ENCODE measurements around the gene SLC25A1.

SLC25A1 gene

DNA sequence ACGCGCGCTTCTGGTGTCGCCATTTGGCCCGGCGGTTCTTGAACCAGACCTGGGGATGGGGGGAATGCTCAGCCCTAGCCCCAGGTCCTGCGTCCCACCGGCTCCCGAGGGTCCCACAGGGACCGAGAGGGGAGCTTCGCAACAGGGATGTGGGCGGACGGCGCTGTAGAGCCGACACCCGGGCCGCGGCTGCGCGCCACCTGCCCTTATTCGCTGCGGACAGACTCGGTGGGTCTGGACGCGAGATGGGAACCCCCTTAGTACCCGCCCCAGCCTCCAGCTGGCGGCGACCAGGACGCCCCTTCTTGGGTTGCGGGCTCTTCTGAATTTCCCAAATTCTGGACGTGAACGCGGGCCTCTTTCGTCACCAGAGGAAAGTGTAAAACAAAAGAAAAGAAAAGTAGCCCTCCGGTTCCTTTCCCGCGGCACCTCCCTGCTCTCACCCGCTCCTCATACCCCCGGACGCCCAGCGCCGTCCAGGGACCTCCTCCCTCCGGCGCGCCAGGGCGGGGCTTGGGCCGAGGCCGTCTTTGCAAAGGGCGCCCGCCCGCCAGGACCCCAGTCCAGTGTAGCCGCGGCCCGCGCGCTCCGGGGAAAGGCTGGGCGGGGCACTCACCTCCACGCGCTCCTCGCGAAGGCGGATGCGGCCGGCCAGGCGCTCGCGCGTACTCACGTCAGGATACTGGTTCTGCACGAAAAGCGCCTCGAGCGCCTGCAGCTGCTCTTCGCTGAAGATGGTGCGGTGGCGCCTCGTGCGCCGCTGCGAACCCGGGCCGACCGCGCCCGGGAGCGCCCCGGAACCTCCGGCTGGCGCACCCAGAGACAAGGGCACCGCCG lies 29.3 kb downstream of the SLC25A1 start:
- Histone ChIP-seq H3K9me3 (ENCODE audit: control insufficient read depth in 1 of 2, low read length in 2 of 2) (no peaks in the 10 kb centered on the region), H3K4me1 (ENCODE audit: control insufficient read depth in 1 of 2, insufficient read depth in 2 of 2, low read length in 2 of 2) (no peaks in the 10 kb centered on the region), H3K9ac (ENCODE audit: low read depth in 1 of 2, low read length in 2 of 2) (no peak overlapping the region), H3K27ac (ENCODE audit: low read depth, low read length) (no peak overlapping the region), H3K4me3 (ENCODE audit: low read depth in 1 of 2, low read length in 2 of 2) (no peak overlapping the region), H3K27me3 (ENCODE audit: control insufficient read depth in 1 of 2, insufficient read depth in 2 of 2, low read length in 2 of 2) (peaks cover 47 to 50% of the 10 kb centered on the region in 2 donors), H3K36me3 (ENCODE audit: control insufficient read depth in 1 of 2, insufficient read depth in 2 of 2, low read length in 2 of 2) (no peaks in the 10 kb centered on the region)

DNA sequence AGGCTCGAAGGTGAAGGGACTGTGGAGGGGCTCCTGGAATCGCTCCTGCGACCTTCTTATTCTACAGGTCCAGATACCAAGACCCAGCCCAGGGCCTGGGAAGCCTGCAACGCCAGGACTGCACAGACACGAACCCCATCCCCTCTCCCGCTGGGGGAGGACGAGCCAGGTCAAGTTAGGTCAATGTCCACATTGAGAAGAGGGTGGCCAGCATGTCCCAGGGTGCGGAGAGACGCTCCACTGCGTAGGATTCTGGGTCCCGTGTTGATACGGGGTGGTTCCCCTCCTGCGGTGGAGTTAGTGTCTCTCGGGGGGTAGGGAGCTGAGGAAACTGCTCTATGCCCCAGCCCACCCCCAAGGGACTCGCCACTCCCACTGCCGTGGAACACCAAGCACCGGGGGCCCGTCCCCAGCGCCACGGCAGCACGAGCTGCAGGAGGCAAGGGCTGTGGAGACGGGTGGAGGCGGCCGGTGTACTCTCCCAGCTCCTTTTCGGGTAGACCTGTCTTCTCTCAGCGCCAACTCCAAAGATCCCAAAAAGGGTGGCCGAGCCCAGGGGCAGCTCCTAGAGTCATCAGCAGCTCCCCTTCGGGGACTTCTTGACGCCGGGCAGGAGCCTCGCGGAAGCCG lies 30.0 kb downstream of the SLC25A1 start:
- peaks cover 0 to 7% of the 10 kb centered on the region in 2 donors for H3K4me1 ChIP-seq (ENCODE audit: control insufficient read depth in 1 of 2, insufficient read depth in 2 of 2, low read length in 2 of 2)
- peaks cover 43 to 48% of the 10 kb centered on the region in 2 donors for H3K27me3 ChIP-seq (ENCODE audit: control insufficient read depth in 1 of 2, insufficient read depth in 2 of 2, low read length in 2 of 2)
- no peak overlapping the region for H3K27ac ChIP-seq (ENCODE audit: low read depth, low read length)
- no peaks in the 10 kb centered on the region for H3K36me3 ChIP-seq (ENCODE audit: control insufficient read depth in 1 of 2, insufficient read depth in 2 of 2, low read length in 2 of 2)
- no peak overlapping the region for H3K9ac ChIP-seq (ENCODE audit: low read depth in 1 of 2, low read length in 2 of 2)
- no peaks in the 10 kb centered on the region for H3K9me3 ChIP-seq (ENCODE audit: control insufficient read depth in 1 of 2, low read length in 2 of 2)
- no peak overlapping the region for H3K4me3 ChIP-seq (ENCODE audit: low read depth in 1 of 2, low read length in 2 of 2)

DNA sequence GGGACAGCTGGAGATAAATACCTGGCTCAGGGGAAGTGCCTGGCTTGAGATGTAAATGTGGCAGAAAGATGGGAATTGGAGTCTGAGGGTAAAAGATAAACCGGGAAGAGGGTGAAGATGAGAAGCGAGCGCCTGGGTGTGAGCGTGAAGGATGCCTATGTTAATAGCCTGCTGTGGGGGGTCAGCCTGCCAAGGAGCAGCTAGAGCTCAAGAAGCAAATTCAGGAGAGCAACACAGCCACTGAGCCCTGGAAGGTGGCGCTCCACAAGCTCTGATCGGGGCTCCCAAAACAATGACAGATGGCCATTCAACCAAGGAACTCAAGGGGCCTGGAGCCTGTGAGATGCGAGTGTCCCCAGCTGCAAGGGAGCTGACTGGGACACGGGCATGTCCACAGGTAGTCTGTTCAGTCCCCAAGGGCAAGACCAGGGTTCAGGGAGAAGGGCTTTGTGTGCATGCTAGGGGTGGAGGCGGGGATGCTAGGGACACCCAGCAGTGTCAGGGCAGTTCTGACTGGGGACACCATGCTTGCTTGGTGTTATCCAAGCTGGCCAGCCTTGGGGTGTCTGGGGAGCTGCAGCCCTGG lies 31.2 kb downstream of the SLC25A1 start:
- Histone ChIP-seq H3K9ac (ENCODE audit: low read depth in 1 of 2, low read length in 2 of 2) (no peak overlapping the region), H3K36me3 (ENCODE audit: control insufficient read depth in 1 of 2, insufficient read depth in 2 of 2, low read length in 2 of 2) (peaks cover 3 to 5% of the 10 kb centered on the region in 2 donors), H3K27ac (ENCODE audit: low read depth, low read length) (no peak overlapping the region), H3K4me3 (ENCODE audit: low read depth in 1 of 2, low read length in 2 of 2) (no peak overlapping the region), H3K27me3 (ENCODE audit: control insufficient read depth in 1 of 2, insufficient read depth in 2 of 2, low read length in 2 of 2) (peaks cover 38 to 42% of the 10 kb centered on the region in 2 donors), H3K9me3 (ENCODE audit: control insufficient read depth in 1 of 2, low read length in 2 of 2) (no peaks in the 10 kb centered on the region), H3K4me1 (ENCODE audit: control insufficient read depth in 1 of 2, insufficient read depth in 2 of 2, low read length in 2 of 2) (peaks cover 3 to 12% of the 10 kb centered on the region in 2 donors)

DNA sequence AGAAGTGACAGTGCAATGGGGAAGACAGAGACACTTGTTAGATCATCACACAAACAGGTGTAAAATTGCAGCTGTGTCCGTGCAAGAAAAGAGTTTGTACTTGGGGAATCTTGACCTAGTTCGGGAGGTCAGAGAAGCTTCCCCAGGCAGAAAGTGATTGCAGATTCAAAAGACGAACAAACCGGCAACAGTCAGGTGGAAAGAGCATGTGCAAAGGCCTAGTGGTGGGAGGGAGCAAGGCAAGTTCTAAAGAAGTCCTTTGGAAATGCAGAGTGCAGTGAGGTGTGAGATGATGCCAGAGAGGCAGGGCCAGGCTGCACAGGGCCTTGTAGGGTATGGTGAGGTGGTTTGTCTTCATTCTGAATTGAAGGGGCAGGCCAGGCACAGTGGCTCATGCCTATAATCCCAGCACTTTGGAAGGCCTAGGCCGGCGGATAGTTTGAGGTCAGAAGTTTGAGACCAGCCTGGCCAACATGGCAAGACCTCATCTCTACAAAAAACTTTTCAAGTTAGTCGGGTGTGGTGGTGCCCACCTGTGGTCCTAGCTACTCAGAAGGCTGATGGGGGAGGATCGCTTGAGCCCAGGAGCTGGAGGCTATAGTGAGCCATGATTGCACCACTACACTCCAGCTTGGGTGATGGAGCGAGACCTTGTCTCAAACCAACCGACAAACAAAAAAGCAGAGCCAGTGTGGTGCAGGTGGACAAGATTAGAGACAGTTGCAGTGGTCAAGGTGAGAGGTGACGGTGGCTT lies 32.1 kb downstream of the SLC25A1 start:
- Histone ChIP-seq H3K9me3 (ENCODE audit: control insufficient read depth in 1 of 2, low read length in 2 of 2) (no peaks in the 10 kb centered on the region), H3K4me3 (ENCODE audit: low read depth in 1 of 2, low read length in 2 of 2) (no peak overlapping the region), H3K4me1 (ENCODE audit: control insufficient read depth in 1 of 2, insufficient read depth in 2 of 2, low read length in 2 of 2) (peaks cover 3 to 12% of the 10 kb centered on the region in 2 donors), H3K36me3 (ENCODE audit: control insufficient read depth in 1 of 2, insufficient read depth in 2 of 2, low read length in 2 of 2) (peaks cover 7 to 13% of the 10 kb centered on the region in 2 donors), H3K27me3 (ENCODE audit: control insufficient read depth in 1 of 2, insufficient read depth in 2 of 2, low read length in 2 of 2) (peaks cover 31 to 35% of the 10 kb centered on the region in 2 donors), H3K9ac (ENCODE audit: low read depth in 1 of 2, low read length in 2 of 2) (no peak overlapping the region), H3K27ac (ENCODE audit: low read depth, low read length) (no peak overlapping the region)

DNA sequence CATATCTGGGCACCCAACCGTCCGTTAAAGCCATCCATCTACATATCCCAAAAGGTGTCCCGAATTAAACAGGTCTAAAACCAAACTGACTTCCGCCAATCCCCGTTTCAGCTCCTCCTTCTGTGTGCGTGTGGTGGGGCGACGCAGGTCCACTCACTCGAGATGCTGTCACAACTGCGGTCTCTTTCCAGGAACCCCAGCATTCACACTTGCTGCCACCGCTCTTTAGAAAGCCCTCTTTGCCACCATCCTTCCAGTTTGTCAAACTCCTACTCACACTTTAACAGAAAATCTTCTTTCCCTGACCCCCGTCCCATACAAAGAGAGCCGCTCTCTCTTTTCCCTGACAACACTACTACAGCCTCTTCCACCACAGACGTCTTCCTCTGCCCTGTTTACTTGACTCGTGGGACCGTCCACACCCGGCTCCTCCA lies 34.6 kb downstream of the SLC25A1 start:
- H3K4me3 ChIP-seq (ENCODE audit: low read depth in 1 of 2, low read length in 2 of 2): peak overlapping the region; percentile 90 to 99
- H3K9ac ChIP-seq (ENCODE audit: low read depth in 1 of 2, low read length in 2 of 2): peak overlapping the region; percentile 78 to 88
- peaks cover 3 to 12% of the 10 kb centered on the region in 2 donors for H3K4me1 ChIP-seq (ENCODE audit: control insufficient read depth in 1 of 2, insufficient read depth in 2 of 2, low read length in 2 of 2)
- peaks cover 31 to 37% of the 10 kb centered on the region in 2 donors for H3K36me3 ChIP-seq (ENCODE audit: control insufficient read depth in 1 of 2, insufficient read depth in 2 of 2, low read length in 2 of 2)
- peak overlapping the region; percentile 39 for H3K27ac ChIP-seq (ENCODE audit: low read depth, low read length)
- H3K9me3 ChIP-seq (ENCODE audit: control insufficient read depth in 1 of 2, low read length in 2 of 2): no peaks in the 10 kb centered on the region
- H3K27me3 ChIP-seq (ENCODE audit: control insufficient read depth in 1 of 2, insufficient read depth in 2 of 2, low read length in 2 of 2): peaks cover 17 to 20% of the 10 kb centered on the region in 2 donors

DNA sequence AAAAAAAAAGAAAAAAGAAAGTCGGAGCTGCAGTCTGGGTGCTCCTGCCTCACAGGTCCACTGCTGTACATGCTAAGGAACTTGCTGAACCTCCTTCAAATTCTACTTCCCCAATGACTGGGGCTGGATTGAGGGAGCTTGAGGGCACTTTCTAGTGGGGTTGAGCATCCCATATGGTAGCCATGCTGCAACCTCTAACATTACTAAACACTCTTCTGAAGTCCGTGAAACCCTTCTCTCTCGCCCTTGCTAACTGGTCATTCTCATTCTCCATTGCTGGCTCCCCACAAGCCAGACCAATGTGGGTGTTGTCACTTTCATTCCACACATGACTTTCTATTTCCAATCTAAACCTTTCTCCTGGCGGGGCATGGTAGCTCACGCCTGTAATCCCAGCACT lies 35.3 kb downstream of the SLC25A1 start:
- no peak overlapping the region for H3K27ac ChIP-seq (ENCODE audit: low read depth, low read length)
- H3K4me3 ChIP-seq (ENCODE audit: low read depth in 1 of 2, low read length in 2 of 2): no peak overlapping the region

DNA sequence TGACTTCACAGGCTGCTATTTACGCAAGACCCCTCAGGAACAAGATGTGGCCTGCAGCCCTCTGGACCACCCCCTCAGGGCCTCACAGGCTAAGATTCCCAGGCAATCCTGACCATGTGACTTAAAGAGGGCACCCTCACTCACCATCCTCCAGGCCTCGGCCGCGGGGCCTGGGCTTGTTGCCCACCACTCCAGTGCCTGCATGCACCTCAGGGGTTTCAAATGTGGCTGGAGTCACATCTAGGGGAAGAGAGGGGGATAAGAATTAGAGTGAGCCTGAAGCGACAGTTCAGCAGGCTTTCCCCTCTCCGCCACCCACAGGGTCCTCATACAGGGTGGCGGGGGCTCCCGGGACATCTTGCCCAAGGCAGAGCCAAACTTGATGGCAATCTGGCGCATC lies 36.1 kb downstream of the SLC25A1 start:
- peaks cover 45 to 53% of the 10 kb centered on the region in 2 donors for H3K36me3 ChIP-seq (ENCODE audit: control insufficient read depth in 1 of 2, insufficient read depth in 2 of 2, low read length in 2 of 2)
- H3K27ac ChIP-seq (ENCODE audit: low read depth, low read length): no peak overlapping the region
- no peak overlapping the region for H3K9ac ChIP-seq (ENCODE audit: low read depth in 1 of 2, low read length in 2 of 2)
- H3K4me3 ChIP-seq (ENCODE audit: low read depth in 1 of 2, low read length in 2 of 2): no peak overlapping the region
- H3K9me3 ChIP-seq (ENCODE audit: control insufficient read depth in 1 of 2, low read length in 2 of 2): no peaks in the 10 kb centered on the region
- H3K27me3 ChIP-seq (ENCODE audit: control insufficient read depth in 1 of 2, insufficient read depth in 2 of 2, low read length in 2 of 2): peaks cover under 1 to 5% of the 10 kb centered on the region in 2 donors
- peaks cover 3 to 12% of the 10 kb centered on the region in 2 donors for H3K4me1 ChIP-seq (ENCODE audit: control insufficient read depth in 1 of 2, insufficient read depth in 2 of 2, low read length in 2 of 2)

More for the DNA sequence above, 35.3 kb downstream of the SLC25A1 start:
- H3K36me3 ChIP-seq (ENCODE audit: control insufficient read depth in 1 of 2, insufficient read depth in 2 of 2, low read length in 2 of 2): peaks cover 37 to 44% of the 10 kb centered on the region in 2 donors
- H3K9ac ChIP-seq (ENCODE audit: low read depth in 1 of 2, low read length in 2 of 2): no peak overlapping the region
- peaks cover 9 to 12% of the 10 kb centered on the region in 2 donors for H3K27me3 ChIP-seq (ENCODE audit: control insufficient read depth in 1 of 2, insufficient read depth in 2 of 2, low read length in 2 of 2)
- H3K9me3 ChIP-seq (ENCODE audit: control insufficient read depth in 1 of 2, low read length in 2 of 2): no peaks in the 10 kb centered on the region
- H3K4me1 ChIP-seq (ENCODE audit: control insufficient read depth in 1 of 2, insufficient read depth in 2 of 2, low read length in 2 of 2): peaks cover 3 to 12% of the 10 kb centered on the region in 2 donors

DNA sequence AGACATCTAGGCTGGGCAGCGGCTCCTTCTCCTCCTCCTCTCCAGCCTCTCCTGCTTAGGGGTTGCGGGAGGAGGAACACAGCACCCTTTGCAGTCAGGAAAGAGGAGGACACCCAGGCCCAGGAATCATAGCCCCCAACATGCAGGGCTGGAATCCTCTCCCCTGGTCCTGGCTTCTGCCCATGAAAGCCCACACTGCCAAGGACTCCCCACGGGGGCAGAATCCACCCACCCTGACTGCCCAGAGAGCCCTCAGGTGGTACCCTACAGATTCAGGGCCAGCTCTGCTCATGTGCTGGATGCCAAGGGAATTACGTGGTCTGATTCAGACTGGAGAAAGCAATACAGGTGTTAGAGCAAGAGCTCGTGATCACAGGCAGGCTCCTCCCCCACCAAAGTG lies 38.6 kb downstream of the SLC25A1 start:
- Histone ChIP-seq H3K9ac (ENCODE audit: low read depth in 1 of 2, low read length in 2 of 2) (no peak overlapping the region), H3K36me3 (ENCODE audit: control insufficient read depth in 1 of 2, insufficient read depth in 2 of 2, low read length in 2 of 2) (peaks cover 47 to 73% of the 10 kb centered on the region in 2 donors), H3K27ac (ENCODE audit: low read depth, low read length) (no peak overlapping the region), H3K4me3 (ENCODE audit: low read depth in 1 of 2, low read length in 2 of 2) (no peak overlapping the region), H3K9me3 (ENCODE audit: control insufficient read depth in 1 of 2, low read length in 2 of 2) (no peaks in the 10 kb centered on the region), H3K4me1 (ENCODE audit: control insufficient read depth in 1 of 2, insufficient read depth in 2 of 2, low read length in 2 of 2) (peaks cover 3 to 12% of the 10 kb centered on the region in 2 donors), H3K27me3 (ENCODE audit: control insufficient read depth in 1 of 2, insufficient read depth in 2 of 2, low read length in 2 of 2) (no peaks in the 10 kb centered on the region)

DNA sequence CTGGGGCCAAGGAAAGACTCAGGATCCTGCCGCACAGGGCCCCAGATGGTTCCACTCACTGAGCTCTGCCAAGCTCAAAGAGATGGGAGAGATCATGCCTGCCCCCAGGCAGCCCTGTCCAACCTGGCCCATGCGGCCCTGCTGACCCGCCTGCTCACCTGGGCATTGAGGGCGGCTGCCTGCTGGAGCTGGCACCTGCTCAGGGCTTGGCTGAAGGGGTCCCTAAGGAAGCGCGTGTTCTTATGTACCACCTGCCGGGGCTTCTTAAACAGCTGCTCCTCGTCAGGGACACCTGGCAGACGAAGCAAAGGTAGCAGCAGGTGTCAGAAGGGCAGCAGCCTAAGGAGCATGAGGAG lies 39.6 kb downstream of the SLC25A1 start:
- Histone ChIP-seq H3K9ac (ENCODE audit: low read depth in 1 of 2, low read length in 2 of 2) (no peak overlapping the region), H3K27ac (ENCODE audit: low read depth, low read length) (no peak overlapping the region), H3K9me3 (ENCODE audit: control insufficient read depth in 1 of 2, low read length in 2 of 2) (no peaks in the 10 kb centered on the region), H3K4me3 (ENCODE audit: low read depth in 1 of 2, low read length in 2 of 2) (no peak overlapping the region), H3K36me3 (ENCODE audit: control insufficient read depth in 1 of 2, insufficient read depth in 2 of 2, low read length in 2 of 2) (peaks cover 47 to 83% of the 10 kb centered on the region in 2 donors), H3K4me1 (ENCODE audit: control insufficient read depth in 1 of 2, insufficient read depth in 2 of 2, low read length in 2 of 2) (peaks cover 3 to 10% of the 10 kb centered on the region in 2 donors), H3K27me3 (ENCODE audit: control insufficient read depth in 1 of 2, insufficient read depth in 2 of 2, low read length in 2 of 2) (no peaks in the 10 kb centered on the region)

Data from duodenal mucosa (tissue), 2 donors.